Keratinocyte (primary cell): ENCODE data around the gene DLGAP1. TPM values are rescaled to one million over a fixed set of nuclear protein-coding genes. Genes with fewer than 3 reads are reported as not detected.

Experiments
- DNase-seq: peaks from one replicate; pipeline ENCODE4 v3.0.0-alpha.2; 2011; ENCODE audit warnings: low read depth, missing footprints, low spot score
- FAIRE-seq: peaks from 2 replicates; lab custom pipeline; 2011; peaks lifted over from hg19 to GRCh38; lab: Jason Lieb, UNC
- H2AFZ ChIP-seq: 2 replicates; pipeline ENCODE4 v1.6.0; 2012; ENCODE audit warnings: low read length, control low read depth, inconsistent platforms; ENCODE audit not compliant: control insufficient read depth
- H3K27ac ChIP-seq: 2 replicates; pipeline ENCODE4 v1.5.1; 2011; ENCODE audit warnings: low read length; ENCODE audit not compliant: control insufficient read depth, insufficient read depth
- H3K27me3 ChIP-seq: 3 replicates; pipeline ENCODE4 v1.6.0; 2011; ENCODE audit warnings: low read length; ENCODE audit not compliant: control insufficient read depth, insufficient read depth; ENCODE audit errors: extremely low read depth
- H3K36me3 ChIP-seq, 2 experiments: 2 replicates in 1 of 2; 3 replicates in 1 of 2; pipeline ENCODE4 v1.5.1; 2011; ENCODE audit warnings: low read length in 2 of 2, mild to moderate bottlenecking in 1 of 2; ENCODE audit not compliant: control insufficient read depth in 2 of 2, insufficient read depth in 2 of 2; ENCODE audit errors: extremely low read depth in 1 of 2
- H3K4me1 ChIP-seq: 3 replicates; pipeline ENCODE4 v1.5.1; 2011; ENCODE audit warnings: low read length; ENCODE audit not compliant: control insufficient read depth, insufficient read depth; ENCODE audit errors: extremely low read depth
- H3K4me2 ChIP-seq: 3 replicates; pipeline ENCODE4 v1.6.0; 2011; ENCODE audit warnings: low read depth, low read length; ENCODE audit not compliant: control insufficient read depth, insufficient read depth; ENCODE audit errors: extremely low read depth
- H3K4me3 ChIP-seq, 3 experiments: fragments of 200-600 bp in 1 of 3; sonication (generic) in 1 of 3; 2 replicates in 2 of 3; 3 replicates in 1 of 3; pipeline ENCODE4 v1.5.1; 2011 to 2016; ENCODE audit warnings: low read length in 3 of 3, mild to moderate bottlenecking in 3 of 3, control low read depth in 2 of 3, inconsistent platforms in 1 of 3, low read depth in 1 of 3, mixed read lengths in 1 of 3, mixed run types in 1 of 3, moderate library complexity in 1 of 3; ENCODE audit not compliant: control insufficient read depth in 2 of 3, insufficient read depth in 2 of 3; ENCODE audit errors: extremely low read depth in 1 of 3
- H3K79me2 ChIP-seq: 2 replicates; pipeline ENCODE4 v1.6.0; 2012; ENCODE audit warnings: low read length; ENCODE audit not compliant: control insufficient read depth, insufficient read depth
- H3K9ac ChIP-seq: 3 replicates; pipeline ENCODE4 v1.6.0; 2011; ENCODE audit warnings: low read length; ENCODE audit not compliant: control insufficient read depth, insufficient read depth; ENCODE audit errors: extremely low read depth
- H3K9me1 ChIP-seq: 3 replicates; pipeline ENCODE4 v1.6.0; 2011; ENCODE audit warnings: low read length; ENCODE audit not compliant: control insufficient read depth, insufficient read depth; ENCODE audit errors: extremely low read depth
- H3K9me3 ChIP-seq: 2 replicates; pipeline ENCODE4 v1.5.1; 2012; ENCODE audit warnings: low read depth, low read length; ENCODE audit not compliant: control insufficient read depth
- H4K20me1 ChIP-seq: 3 replicates; pipeline ENCODE4 v1.6.0; 2011; ENCODE audit warnings: low read length; ENCODE audit not compliant: control insufficient read depth, insufficient read depth; ENCODE audit errors: extremely low read depth
- CTCF ChIP-seq, 3 experiments: IDR thresholded peaks in 1 of 3; conservative IDR thresholded peaks in 1 of 3; optimal IDR thresholded peaks in 1 of 3; 2 replicates in 2 of 3; 3 replicates in 1 of 3; pipeline versions ENCODE3 to v1.5.1; 2011; ENCODE audit warnings: low read length in 3 of 3, mild to moderate bottlenecking in 3 of 3, moderate library complexity in 2 of 3, control low read depth in 1 of 3, inconsistent platforms in 1 of 3; ENCODE audit not compliant: insufficient read depth in 2 of 3; ENCODE audit errors: extremely low read depth in 1 of 3
- EZH2 ChIP-seq: IDR thresholded peaks from one replicate; pipeline ENCODE4 v1.6.1; 2012; ENCODE audit warnings: inconsistent platforms, mild to moderate bottlenecking, low read length, moderate library complexity
- dilution Hi-C: fragments of 300-500 bp; cut with MboI; formaldehyde crosslinking; loops from one replicate; pipeline ENCODE4 v1.7.0; 2020; ENCODE audit warnings: low sequenced_read_pairs; ENCODE audit not compliant: extremely low pct_ligation_motif_present
- polyA plus RNA-seq, 5 experiments: library from polyadenylated mRNA; depleted of rRNA in 3 of 5; stranded (reverse) in 3 of 5; stranded (forward) in 1 of 5; unstranded in 1 of 5; fragments of >200 nt; gene quantifications; 1 replicate in 1 of 5; 2 replicates in 3 of 5; 3 replicates in 1 of 5; pipeline versions ENCODE4 v1.2.1 to v1.2.3, GENCODE V29; 2011 to 2012; ENCODE audit warnings: missing spikeins in 2 of 5, low read depth in 1 of 5, low replicate concordance in 1 of 5

The DLGAP1 gene
- polyA plus RNA-seq, 1 donor (not counting 4 experiments of a cell fraction or from before 2014, with no cell fraction given): not detected

- Histone ChIP-seq H3K4me2 (no peak overlapping the region), H3K9me1 (no peaks in the 10 kb centered on the region), H2AFZ (no peak overlapping the region), H3K9ac (no peak overlapping the region), H3K4me1 (no peaks in the 10 kb centered on the region), H3K27me3 (peaks cover 7% of the 10 kb centered on the region), H3K36me3 (no peaks in the 10 kb centered on the region), H4K20me1 (no peaks in the 10 kb centered on the region), H3K27ac (no peak overlapping the region), H3K79me2 (no peaks in the 10 kb centered on the region), H3K9me3 (no peaks in the 10 kb centered on the region), H3K4me3 (no peak overlapping the region)
- TF ChIP-seq EZH2 (no peak), CTCF (optimal IDR thresholded peaks at IDR 0.05 in 1 of 3, IDR thresholded peaks at IDR 0.05 in 1 of 3, conservative IDR thresholded peaks at IDR 0.05 in 1 of 3; ENCODE audit: extremely low read depth in 1 of 3, insufficient read depth in 2 of 3, low read length in 3 of 3) (no peak)
- dilution Hi-C loops: no loop called here
- no peak for DNase-seq
- no peak for FAIRE-seq
Measured at GRCh38 chr18:3524706-3525105, 930.4 kb downstream of the DLGAP1 start.

GRCh38 chr18:3520230-3521085, 934.6 kb downstream of the DLGAP1 start:
- Histone ChIP-seq H3K4me2 (no peak overlapping the region), H3K27me3 (peaks cover 7% of the 10 kb centered on the region), H3K9me3 (no peaks in the 10 kb centered on the region), H3K79me2 (no peaks in the 10 kb centered on the region), H2AFZ (no peak overlapping the region), H3K4me3 (no peak overlapping the region), H3K27ac (no peak overlapping the region), H3K4me1 (no peaks in the 10 kb centered on the region), H3K36me3 (no peaks in the 10 kb centered on the region), H4K20me1 (no peaks in the 10 kb centered on the region), H3K9ac (no peak overlapping the region), H3K9me1 (no peaks in the 10 kb centered on the region)
- FAIRE-seq (no peak), DNase-seq (no peak)
- dilution Hi-C loops: no loop called here
- TF ChIP-seq CTCF (optimal IDR thresholded peaks at IDR 0.05 in 1 of 3, IDR thresholded peaks at IDR 0.05 in 1 of 3, conservative IDR thresholded peaks at IDR 0.05 in 1 of 3; ENCODE audit: extremely low read depth in 1 of 3, insufficient read depth in 2 of 3, low read length in 3 of 3) (no peak), EZH2 (no peak)
